Activated B cell treated with CpG ODN at 0.5 μM for 24 hours (primary cell): ENCODE data around the gene ABCA1. TPM values are rescaled to one million over a fixed set of nuclear protein-coding genes. Genes with fewer than 3 reads are reported as not detected.

Experiments used
- ATAC-seq: fragments of 200-7000 bp; cut with Tn5 transposase; one replicate; pipeline ENCODE4 v1.10.0; 2021; ENCODE audit warnings: low read depth, mild to moderate bottlenecking, moderate library complexity
- CTCF ChIA-PET: fragments of 350-600 bp; sonication (Branson Sonifier 250); formaldehyde crosslinking; loops from one replicate; lab custom pipeline; 2021; ENCODE audit warnings: antibody characterized with exemption; lab: Charles Lee
- POLR2A ChIA-PET: fragments of 350-600 bp; sonication (Branson Sonifier 250); formaldehyde crosslinking; loops from one replicate; lab custom pipeline; 2021; ENCODE audit warnings: antibody characterized with exemption; lab: Charles Lee
- DNase-seq: peaks from one replicate; pipeline ENCODE4 v3.0.0; 2022
- H3K27ac Mint-ChIP-seq: one replicate; pipeline ENCODE4 v1.8.0; 2020; ENCODE audit warnings: mixed read lengths
- H3K27me3 Mint-ChIP-seq: one replicate; pipeline ENCODE4 v1.8.0; 2021; ENCODE audit warnings: mixed read lengths
- H3K36me3 Mint-ChIP-seq: one replicate; pipeline ENCODE4 v1.8.0; 2021; ENCODE audit warnings: low read depth, mixed read lengths
- H3K4me1 Mint-ChIP-seq: one replicate; pipeline ENCODE4 v1.8.0; 2021; ENCODE audit warnings: mixed read lengths
- H3K4me3 Mint-ChIP-seq: one replicate; pipeline ENCODE4 v1.8.0; 2020; ENCODE audit warnings: mild to moderate bottlenecking, mixed read lengths
- H3K9me3 Mint-ChIP-seq: one replicate; pipeline ENCODE4 v1.8.0; 2020; ENCODE audit warnings: mixed read lengths
- CTCF ChIP-seq: fragments of 200-600 bp; IDR thresholded peaks from one replicate; pipeline ENCODE4 v1.8.0; 2022; ENCODE audit warnings: antibody characterized with exemption, mild to moderate bottlenecking
- intact Hi-C: fragments of 100-400 bp; cut with micrococcal nuclease; formaldehyde crosslinking; loops from one replicate; pipeline ENCODE4 v1.15.1; 2024
- total RNA-seq: library from RNA; stranded (reverse); gene quantifications from 2 replicates; pipeline ENCODE4 v1.2.3, GENCODE V29; 2022

Gene ABCA1
- total RNA-seq, 1 donor from 2014 or later: 2.3 TPM

DNA sequence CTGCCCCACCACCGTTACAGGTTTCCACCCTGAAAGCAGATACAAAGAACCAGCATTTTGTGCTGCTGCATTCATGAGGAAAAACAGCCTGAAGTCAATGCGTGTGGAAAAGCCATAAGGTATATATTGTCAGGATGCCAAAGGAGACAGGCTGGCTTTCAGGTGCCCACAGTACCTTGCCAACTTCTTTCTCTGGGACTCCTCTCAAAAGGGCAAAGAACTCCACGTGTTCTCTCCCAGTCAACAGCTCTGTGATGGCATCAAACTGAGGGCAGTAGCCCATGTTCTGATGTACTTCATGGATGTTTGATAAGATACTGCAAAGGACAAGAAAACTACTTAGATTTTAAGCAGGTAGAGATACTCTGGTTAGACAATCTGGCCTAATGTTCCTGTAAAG, 139.7 kb downstream of the ABCA1 start:
- no peak for DNase-seq
- no peaks in the 10 kb centered on the region for H3K27me3 Mint-ChIP-seq
- CTCF ChIA-PET: no interaction called here
- TF ChIP-seq CTCF: no peak
- H3K4me3 Mint-ChIP-seq: no peak overlapping the region
- no peaks in the 10 kb centered on the region for H3K9me3 Mint-ChIP-seq
- ATAC-seq: no peak
- peaks cover 15% of the 10 kb centered on the region for H3K4me1 Mint-ChIP-seq
- H3K27ac Mint-ChIP-seq: peak overlapping the region; percentile 16
- POLR2A ChIA-PET: no interaction called here
- intact Hi-C loops: no loop called here
- peaks cover 80% of the 10 kb centered on the region for H3K36me3 Mint-ChIP-seq

DNA sequence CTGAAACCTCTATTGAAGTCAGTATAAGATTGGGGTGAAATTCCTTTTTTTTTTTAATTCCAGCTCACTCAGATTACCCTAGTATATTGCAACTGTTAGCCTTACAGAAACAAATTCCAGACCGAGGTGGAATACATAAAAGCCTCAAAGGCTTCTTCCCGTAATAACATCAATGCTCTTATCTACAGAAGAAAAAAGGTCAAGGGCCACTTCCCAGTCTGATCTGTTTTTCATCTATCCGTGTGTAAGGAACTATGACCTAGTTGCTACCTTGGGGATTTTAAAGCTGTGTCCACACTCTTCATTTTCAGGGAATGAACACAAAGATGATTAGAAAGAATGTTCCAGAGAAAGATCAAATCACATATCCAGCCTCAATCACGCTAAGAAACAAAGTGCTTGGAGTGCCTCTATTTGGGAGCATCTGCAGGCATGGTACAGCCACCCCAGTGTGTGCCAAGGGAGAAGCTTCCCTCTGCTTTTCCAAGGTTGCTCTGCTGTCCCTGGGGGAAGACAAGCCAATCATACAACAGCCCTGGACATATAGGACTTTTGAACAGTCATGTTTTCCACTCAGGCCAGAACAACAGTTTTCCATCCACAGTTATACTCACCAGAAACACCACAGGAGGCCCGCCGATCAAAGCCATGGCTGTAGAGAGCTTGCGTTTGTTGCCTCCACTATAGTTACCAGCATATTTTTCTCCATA, 140.5 kb downstream of the ABCA1 start:
- peaks cover 21% of the 10 kb centered on the region for H3K4me1 Mint-ChIP-seq
- H3K4me3 Mint-ChIP-seq: no peak overlapping the region
- peak overlapping the region; percentile 38 for H3K27ac Mint-ChIP-seq
- no peak for TF ChIP-seq CTCF
- intact Hi-C loops: no loop called here
- H3K9me3 Mint-ChIP-seq: no peaks in the 10 kb centered on the region
- H3K36me3 Mint-ChIP-seq: peaks cover 73% of the 10 kb centered on the region
- ChIA-PET POLR2A (no interaction called here), CTCF (no interaction called here)
- H3K27me3 Mint-ChIP-seq: no peaks in the 10 kb centered on the region
- ATAC-seq (no peak), DNase-seq (no peak)

- intact Hi-C loops: no loop called here
- ATAC-seq: no peak
- CTCF ChIA-PET: no interaction called here
- TF ChIP-seq CTCF: no peak
- H3K36me3 Mint-ChIP-seq: peaks cover 66% of the 10 kb centered on the region
- peaks cover 21% of the 10 kb centered on the region for H3K4me1 Mint-ChIP-seq
- H3K4me3 Mint-ChIP-seq: no peak overlapping the region
- no peaks in the 10 kb centered on the region for H3K27me3 Mint-ChIP-seq
- DNase-seq: no peak
- H3K27ac Mint-ChIP-seq: no peak overlapping the region
- POLR2A ChIA-PET: interaction anchor here (0.8 kb wide), 1 partner anchor 39 kb away, joined by 3 read pairs; the partner anchor contains the start of gene NIPSNAP3A
- H3K9me3 Mint-ChIP-seq: no peaks in the 10 kb centered on the region
Measured at GRCh38 chr9:104786293-104786692, 141.7 kb downstream of the ABCA1 start.

GRCh38 chr9:104784098-104784497, 143.9 kb downstream of the ABCA1 start:
- H3K4me1 Mint-ChIP-seq: peaks cover 33% of the 10 kb centered on the region
- no peak for TF ChIP-seq CTCF
- H3K27me3 Mint-ChIP-seq: no peaks in the 10 kb centered on the region
- POLR2A ChIA-PET: interaction anchor here (0.5 to 1.0 kb wide), 3 partner anchors 9 to 25 kb away, joined by 4 to 6 read pairs (median 4); no protein-coding TSS in a partner anchor
- intact Hi-C loops: loop anchor here (1.0 to 5.0 kb wide), 4 partner anchors 20 to 208 kb away; partner anchors contain the start of gene NIPSNAP3B
- H3K36me3 Mint-ChIP-seq: peaks cover 54% of the 10 kb centered on the region
- H3K27ac Mint-ChIP-seq: peak overlapping the region; percentile 79
- peak; percentile 69 for ATAC-seq
- no peak for DNase-seq
- no peak overlapping the region for H3K4me3 Mint-ChIP-seq
- H3K9me3 Mint-ChIP-seq: no peaks in the 10 kb centered on the region
- CTCF ChIA-PET: interaction anchor here (1.1 to 1.7 kb wide), 2 partner anchors 76 to 79 kb away, joined by 3 to 4 read pairs; no protein-coding TSS in a partner anchor

DNA sequence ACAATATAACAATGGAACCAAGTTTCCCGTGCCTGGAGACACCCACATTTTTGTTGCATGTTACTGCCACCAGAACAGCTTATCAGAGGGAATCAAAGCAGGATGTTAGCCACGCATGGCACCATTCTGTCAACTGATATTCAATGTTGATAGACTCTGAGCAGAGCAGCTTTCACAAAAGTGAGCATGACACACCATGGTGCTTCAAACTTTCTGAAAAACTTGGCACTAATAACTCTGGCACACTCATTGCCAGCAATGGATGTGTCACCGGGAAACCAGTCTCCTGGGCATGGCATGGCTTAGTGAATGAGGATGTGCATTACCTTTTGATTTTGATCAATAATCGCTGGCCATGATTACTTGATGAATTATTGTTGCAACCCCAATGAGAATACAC, 144.4 kb downstream of the ABCA1 start:
- CTCF ChIA-PET: interaction anchor here (1.1 to 1.7 kb wide), 2 partner anchors 77 to 80 kb away, joined by 3 to 4 read pairs; no protein-coding TSS in a partner anchor
- ATAC-seq (no peak), DNase-seq (no peak)
- no peak for TF ChIP-seq CTCF
- H3K4me1 Mint-ChIP-seq: peaks cover 33% of the 10 kb centered on the region
- H3K4me3 Mint-ChIP-seq: no peak overlapping the region
- peaks cover 49% of the 10 kb centered on the region for H3K36me3 Mint-ChIP-seq
- intact Hi-C loops: loop anchor here (2.0 to 5.0 kb wide), 4 partner anchors 17 to 209 kb away; no protein-coding TSS in a partner anchor
- POLR2A ChIA-PET: interaction anchor here (1.0 kb wide), 2 partner anchors 8 to 14 kb away, joined by 4 read pairs; no protein-coding TSS in a partner anchor
- no peak overlapping the region for H3K27ac Mint-ChIP-seq
- H3K9me3 Mint-ChIP-seq: no peaks in the 10 kb centered on the region
- no peaks in the 10 kb centered on the region for H3K27me3 Mint-ChIP-seq
